Stromal cell of bone marrow (primary cell): Measurements from ENCODE around the gene SLC66A1.

Source experiments
- DNase-seq: peaks from one replicate; pipeline ENCODE4 v3.0.0-alpha.2; 2012; ENCODE audit warnings: low read depth

The SLC66A1 gene

DNA sequence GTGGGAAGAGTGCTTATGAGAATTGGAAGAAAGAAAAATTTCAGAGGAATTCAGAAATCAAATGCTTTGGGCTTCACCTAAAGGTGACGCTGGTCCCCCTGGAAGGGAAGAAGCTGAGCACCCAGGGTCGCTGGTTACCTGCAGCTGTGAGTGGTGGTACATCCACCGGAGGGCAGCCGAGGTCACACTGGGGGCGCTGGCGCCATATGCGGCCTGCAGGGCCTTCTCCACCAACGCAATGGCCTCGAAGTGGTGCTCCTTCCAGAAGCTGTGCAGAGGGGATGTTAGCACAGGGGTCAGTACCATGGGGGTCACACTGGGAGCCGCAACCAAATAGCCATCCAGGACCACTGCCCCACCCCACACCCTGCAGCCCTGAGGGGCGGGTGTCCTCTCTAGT lies 6.2 kb upstream of the SLC66A1 start:
- no peak for DNase-seq

DNA sequence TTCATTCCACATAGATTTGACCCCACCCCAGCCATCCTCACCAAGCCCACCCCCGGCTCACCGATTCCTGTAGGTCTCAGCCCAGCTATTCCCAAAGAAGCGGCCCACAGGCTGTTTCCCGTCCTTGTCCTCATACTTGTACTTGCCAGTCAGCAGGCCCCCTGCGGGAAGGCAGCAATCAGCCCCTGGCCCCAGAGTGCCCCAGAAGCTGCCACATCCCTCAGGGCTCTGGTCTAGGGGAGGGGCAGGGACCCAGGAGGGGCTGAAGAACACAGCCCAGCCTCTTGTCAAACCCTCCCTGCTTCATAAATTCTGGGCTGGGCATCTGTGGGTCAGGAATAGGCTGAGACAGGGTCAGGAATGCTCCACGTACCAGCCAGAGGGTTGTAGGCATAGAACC lies 5.2 kb upstream of the SLC66A1 start:
- DNase-seq = no peak

DNA sequence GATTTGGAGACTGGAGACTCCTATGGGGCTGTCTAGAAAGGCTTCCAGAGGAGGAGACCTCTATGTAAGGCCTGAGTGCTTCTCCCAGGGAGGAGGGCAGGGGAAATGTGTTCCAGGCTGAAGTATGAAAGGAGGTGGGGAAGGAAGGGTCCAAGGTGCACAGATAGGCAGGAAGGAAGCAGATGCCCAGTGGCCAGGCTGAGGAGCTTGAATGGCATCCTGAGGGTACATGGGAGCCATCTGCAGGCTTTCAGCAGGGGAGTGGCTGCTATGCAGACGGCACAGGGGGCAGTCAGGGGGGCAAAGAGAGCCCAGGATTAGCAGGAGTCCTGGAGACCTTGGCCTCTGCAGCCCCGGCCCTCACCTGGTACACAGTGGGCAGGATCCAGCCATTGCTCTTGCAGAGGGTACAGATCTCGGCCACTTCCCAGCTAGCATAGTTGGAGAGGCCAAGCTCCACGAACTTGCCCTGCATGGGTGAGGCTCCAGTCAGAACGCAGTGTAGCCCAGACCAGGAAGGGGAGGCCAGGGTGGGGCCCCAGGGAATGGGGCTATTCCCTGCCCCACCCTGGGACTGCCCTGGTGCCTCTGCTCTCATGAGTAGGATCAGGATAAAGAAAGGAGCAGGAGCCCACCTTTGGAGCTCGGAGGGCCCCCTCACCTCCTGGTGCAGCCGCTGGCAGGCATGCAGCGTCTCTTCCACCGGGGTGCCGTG lies 4.2 kb upstream of the SLC66A1 start:
- no peak for DNase-seq

DNA sequence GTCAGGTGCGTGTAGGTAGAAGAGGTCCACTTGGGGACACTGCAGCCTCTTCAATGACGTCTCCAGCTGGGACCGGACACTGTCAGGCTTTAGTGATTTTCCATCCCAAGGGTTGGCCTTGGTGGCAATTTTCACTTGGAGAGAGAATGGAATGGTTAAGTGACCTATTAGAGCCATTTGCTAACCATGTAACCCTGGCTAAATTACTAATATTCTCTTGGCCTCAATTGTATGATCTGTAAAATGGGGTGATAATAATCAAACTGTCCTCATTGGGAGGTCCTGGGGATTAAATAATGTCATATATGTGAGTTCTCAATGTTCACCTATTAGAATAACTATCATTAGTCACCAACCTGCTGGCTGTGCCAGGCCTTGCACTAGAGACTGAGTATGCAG lies 3.6 kb upstream of the SLC66A1 start:
- DNase-seq = no peak

DNA sequence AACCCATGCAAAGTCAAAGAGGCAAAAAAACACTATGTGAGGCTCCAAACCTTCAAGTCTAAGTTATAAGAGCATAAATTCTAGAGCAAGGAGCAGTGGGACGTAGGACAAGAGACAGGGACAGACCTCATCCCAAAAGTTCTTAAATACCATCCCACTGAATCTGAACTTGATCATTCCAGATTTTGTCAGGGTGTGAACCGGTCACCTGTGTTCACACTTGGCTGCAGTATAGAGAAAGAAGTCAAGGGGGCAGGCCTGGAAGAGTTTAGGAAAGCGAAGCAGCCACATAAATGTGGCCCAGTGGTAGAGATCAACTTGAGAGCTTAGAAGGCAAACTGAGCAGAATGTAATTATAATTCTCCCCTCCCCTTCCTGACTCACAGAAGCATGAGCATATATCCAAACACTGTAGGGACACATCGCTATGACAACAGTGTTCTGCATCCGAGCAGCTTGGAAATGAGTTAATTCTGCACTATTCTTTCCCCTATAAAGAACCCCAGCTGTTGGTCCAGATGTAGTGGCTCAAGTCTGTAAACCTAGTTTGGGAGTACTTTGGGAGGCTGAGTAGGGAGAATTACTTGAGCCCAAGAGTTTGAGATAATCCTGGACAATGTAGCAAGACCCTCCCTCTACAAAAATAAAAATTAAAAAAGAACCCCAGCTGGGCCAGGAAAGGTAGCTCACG lies 2.9 kb upstream of the SLC66A1 start:
- DNase-seq = peak; percentile 89

DNA sequence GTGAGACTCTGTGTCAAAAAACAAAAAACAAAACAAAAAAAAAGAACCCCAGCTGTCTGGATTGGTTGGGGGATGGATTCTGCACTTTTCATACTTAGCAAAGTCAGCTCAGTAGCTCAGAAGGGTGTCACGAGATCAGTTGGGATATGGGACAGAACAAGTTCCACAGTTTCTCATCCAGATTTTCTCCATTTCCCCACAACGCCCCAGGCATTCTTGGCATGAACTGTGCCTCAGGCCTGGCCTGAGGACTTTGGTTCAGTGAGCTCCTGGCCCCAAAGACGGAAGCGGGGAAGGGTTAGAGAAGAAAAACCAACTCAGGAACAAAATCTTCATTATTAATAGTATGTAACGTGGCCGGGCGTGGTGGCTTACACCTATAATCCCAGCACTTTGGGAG lies 2.1 kb upstream of the SLC66A1 start:
- DNase-seq = no peak

DNA sequence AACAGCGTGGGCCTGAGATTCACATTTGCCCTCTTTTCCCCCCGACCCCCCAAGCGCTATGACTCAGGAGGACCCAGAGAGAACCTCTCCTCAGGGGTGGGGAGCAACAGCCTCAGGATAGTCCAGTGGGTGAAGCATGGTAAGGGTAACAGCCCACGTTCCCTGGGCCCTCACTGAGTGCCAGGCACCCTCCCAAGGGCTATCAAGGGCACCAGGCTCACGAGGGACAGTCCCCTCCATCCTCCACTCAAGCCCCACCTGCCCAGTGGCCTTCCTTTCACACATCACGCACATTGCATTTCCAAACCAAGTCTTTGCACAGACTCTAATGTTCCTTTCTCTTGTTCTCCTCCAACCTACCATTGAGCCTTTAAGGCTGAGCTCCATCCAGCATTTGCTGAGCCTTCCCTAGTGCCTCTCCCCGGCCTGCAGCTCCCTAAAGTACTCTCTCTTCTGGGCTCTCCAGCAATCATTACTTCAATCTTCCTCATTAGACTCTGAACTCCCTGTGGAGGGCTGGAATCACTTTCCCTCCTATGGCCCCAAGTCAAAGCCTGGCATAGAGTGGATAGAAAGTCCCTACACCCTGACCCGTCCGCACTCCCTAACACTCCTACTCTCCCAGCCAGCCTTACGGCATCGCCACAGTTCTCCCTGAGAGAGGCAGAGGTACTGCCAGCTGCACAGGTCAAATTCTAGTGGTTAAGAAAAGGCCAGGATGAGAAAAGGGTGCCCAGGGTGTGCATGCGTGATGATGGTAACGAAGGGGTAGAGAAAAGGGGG lies 1.2 kb upstream of the SLC66A1 start:
- DNase-seq = no peak

DNA sequence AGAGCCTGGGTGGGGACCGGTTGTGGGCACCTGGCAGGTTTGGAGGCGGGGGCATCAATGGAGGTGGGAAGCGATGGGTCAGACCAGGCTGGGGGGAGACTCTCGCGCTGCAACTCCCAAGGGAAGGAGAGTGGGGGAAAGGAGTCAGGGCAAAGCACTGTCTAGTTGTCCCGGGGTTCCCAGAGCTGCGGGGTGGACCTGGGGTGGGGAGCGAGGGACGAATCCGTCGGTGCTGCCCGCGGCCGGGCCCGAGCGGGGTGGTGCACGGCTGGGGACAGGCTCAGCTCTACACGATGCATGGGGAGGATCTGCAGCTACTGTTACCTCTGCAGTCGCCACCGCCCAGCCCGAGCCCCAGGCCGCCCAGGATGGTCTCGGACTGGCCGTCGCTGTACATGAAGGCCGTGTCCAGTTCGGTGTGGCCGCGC lies 609 bp upstream of the SLC66A1 start:
- DNase-seq = no peak

DNA sequence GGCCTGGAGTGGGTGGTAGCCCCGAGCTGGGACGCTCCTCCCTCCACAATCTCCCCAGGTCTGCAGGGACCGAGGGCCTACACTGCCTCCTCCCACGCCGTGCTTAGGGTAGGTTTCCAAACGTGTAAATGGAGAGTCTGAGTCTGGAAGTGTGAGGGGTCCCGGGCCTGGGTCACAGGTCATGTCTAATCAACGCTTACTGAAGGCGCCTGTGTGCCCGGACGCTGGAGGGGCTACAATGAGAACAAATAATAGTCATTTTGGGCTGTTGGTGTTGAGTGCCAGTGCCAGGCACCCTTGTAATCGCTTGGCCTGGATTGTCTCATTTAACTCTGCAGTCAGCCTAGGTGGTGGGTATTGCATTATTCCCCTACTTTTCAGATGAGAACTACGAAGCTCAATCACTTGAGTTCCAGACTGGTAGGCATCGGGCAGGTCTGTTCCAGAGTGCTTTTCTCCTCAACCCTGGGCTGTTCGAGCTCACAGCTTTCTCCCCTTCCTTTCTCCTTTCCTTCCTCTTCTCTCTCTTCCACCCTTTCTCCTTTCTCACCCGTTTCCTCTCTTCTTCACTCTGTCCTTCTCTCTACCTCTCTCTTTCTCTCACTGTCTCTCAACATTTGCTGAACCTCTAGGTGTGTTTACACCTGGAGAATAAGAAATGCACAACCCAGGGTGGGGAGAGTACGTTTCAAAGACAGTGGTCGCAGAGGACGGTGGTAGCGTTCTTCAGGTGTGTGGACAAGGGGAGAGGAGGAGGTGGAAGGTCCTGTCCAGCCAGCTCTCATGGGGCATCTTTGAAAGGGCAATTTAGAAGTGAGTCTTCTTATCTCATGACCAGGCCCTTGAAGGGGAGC lies 883 bp downstream of the SLC66A1 start:
- DNase-seq = no peak

DNA sequence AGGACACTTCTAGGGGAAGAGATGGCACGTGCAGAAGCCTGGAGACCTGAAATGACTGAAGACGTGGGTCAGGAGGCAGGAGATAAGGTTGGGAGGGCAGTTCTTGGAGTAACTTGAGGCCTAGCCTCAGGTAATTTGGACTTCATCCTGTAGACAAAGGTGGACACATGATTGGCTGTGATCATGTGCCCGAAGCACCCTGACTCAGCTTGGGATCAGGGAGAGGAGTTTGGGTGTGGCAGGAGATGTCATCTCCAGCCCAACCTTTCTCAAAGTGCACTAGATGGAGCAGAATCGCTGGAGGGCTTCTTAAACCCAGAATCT lies 1.5 kb downstream of the SLC66A1 start:
- DNase-seq = no peak

DNA sequence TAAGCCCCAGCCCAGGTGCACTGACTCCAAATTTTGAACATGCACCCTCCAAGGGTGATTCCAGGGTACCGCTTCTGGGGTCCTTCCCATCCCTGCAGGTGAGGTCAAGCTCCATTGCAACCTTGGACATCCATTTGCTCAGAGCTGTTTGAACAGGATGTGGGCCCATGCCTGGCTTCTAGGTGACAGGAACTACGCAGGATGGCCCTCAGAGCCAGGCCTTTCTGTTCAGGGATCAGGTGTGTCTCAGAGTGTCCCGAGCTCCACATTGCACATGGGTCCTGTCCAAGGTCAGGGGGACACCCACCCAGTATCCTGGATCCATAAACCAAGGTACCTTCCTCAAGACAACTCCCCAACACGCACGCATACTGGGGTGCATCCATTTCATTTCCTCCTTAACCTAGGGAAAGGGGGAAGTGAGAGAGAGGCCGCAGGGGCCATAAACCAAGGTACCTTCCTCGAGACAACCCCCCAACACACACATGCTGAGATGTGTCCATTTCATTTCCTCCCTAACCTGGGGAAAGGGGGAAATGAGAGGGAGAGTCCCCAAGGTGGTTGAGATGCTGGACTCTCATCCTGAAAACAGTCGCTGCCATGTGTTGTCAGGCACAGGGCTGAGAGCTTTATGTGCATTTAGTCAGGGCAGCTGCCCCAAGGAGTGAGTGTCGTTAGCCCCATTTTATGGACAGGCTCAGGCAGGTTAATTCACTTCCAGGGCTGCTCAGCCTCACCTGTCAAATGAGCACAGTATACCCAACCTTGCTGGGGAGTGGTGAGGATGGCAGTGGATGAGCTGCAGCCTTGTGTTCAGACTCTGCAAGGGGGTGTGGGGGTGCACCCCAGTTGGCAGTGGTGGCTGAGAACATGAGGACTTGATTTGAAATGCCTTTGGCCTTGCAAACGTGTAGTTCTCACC lies 2.1 kb downstream of the SLC66A1 start:
- DNase-seq = no peak

DNA sequence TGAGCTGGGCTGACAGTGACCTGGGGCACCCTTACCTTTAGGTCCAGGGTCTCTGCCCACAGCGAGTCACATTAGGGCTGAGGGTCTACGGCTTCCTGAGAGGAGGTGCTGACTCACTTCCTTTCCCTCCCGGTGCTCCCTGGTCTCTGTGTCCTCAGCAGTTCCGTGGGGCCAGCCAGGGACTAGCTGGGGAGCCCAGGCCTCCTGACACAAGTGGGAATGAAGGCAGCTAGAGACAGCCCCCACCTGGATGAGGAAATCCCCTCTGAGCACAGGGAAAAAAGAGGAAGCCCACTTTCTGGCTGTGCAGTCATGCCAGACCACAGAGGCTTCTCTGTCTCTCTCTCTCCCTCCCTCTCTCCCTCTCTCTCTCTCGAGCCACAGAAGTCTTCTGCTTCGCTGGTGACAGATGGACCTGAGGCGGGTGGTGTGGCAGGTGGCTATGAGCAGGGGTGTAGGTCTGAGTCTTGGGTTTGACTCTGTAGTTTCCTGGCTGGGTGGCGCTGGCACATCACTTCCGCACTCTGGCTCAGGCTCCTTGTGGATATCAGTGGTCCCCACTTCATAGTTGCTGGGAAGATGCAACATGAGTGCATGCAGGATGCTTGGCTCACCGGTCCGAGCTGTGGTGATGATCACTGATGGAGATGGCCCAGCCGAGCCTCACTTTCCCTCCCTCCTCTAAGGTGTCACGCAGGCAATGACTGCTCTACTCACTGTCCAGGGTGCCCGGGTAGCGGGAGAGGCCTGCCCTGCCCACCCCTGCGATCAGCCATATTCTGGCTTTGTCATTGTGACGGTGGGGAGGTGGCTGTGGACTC lies 3.5 kb downstream of the SLC66A1 start:
- no peak for DNase-seq

DNA sequence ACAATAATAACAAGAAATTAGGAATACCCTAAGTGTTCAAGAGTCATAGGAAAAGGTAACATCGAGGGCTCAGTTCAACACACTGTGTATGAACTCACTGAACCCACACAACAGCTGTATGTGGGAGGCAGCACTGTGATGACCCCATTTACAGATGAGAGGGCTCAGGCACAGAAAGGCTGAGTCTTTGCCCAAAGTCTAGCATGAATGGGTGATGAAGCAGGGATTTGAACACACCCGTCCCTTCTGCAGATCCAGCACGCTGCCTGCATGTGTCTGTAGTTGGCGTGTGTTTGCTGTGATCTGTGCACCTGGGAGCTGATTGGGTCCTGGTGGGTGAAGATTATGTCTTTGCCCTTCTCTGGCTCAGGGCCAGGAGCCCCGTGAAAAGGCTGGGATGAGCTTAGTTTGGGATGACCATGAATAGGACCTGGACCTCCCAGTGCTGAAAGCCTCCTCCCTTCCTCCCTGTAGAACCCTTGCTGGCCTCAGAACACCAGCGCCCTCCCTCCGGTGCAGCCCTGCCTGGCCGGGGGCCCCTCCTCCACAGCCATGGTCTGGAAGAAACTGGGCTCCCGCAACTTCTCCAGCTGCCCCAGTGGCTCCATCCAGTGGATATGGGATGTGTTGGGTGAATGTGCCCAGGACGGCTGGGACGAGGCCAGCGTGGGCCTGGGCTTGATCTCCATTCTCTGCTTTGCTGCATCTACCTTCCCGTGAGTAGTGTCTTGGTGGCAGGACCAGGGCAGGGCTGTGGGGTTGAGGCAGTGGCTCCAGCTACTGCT lies 5.2 kb downstream of the SLC66A1 start:
- no peak for DNase-seq

DNA sequence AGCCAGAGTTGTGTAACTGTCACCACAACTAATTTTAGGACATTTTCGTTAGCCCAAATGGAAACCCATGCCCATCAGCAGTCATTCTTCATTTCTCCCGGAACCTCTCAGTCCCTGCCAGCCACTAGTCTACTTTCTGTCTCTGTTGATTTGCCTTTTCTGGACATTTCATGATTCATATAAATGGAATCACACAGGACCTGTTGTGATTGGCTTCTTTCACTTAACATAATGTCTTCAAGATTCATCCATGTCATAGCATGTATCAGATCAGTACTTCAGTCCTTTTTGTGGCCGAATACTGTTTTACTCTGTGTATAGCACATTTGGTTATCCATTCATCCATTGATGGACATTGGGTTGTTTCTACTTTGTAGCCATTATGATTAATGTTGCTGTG lies 7.1 kb downstream of the SLC66A1 start:
- DNase-seq = no peak

DNA sequence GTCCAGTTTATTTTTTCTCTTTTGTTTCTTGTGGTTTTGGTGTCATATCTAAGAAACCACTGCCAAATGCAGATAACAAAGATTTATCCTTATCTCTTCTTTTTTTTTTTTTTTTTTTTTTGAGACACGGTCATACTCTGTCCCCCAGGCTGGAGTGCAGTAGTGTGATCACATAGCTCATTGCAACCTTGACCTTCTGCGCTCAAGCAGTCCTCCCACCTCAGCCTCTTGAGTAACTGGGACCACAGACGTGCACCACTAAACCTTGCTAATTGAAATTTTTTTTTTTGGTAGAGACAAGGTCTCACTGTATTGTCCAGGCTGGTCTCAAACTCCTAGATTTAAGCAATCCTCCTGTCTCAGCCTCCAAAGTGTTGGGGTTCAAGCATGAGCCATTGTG lies 8.9 kb downstream of the SLC66A1 start:
- DNase-seq = no peak

DNA sequence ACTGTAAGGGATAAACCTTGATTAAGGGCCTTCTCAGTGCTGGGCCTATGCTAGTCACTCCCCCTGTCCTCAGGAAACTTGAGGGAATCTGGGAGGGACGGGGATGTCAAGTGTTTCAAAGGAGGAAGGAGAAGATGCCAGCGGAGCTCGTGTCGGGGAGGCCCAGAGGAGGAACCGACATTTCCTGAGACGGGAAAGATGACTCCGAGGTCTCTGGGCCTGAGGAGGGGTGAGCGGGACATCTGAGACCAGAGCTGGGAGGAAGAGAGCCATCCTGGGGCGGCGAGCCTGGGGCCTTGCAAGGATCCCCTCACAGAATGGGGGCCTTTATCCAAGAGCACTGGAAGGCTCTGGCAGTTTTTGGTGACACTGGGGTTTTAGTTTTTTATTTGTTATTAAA lies 10.4 kb downstream of the SLC66A1 start:
- DNase-seq = no peak

DNA sequence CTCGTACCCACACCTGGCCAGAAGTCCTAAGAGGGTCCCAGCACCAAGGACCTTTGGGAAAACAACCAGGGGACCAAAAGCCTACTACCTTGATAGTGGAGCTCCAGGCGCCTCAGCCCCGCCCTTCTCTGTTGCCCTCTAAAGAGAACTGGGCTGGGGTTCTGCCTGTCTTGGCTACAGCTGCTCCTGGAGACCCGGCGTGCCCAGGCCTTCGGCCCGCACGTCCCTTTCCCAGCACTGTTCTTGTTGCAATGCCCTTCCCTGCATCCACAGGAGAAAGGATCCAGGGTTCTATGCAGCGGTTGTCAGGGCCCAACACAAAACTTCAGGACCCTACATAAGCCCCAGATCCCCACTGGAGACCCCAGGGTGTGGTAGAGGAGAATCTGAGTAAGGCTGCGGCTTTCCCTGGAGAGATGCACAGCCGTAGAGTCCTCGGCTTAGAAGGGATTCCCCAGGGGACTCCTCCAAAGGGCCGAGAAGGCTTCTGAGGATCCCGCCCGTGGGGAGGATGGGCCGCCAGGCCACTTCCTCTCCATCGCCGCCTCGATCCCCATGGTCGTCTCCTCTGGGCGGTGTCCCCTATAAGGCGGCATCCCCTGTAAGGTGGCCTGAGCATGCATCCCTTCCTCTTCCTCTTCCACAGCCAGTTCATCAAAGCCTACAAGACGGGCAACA lies 12.0 kb downstream of the SLC66A1 start:
- DNase-seq = no peak

DNA sequence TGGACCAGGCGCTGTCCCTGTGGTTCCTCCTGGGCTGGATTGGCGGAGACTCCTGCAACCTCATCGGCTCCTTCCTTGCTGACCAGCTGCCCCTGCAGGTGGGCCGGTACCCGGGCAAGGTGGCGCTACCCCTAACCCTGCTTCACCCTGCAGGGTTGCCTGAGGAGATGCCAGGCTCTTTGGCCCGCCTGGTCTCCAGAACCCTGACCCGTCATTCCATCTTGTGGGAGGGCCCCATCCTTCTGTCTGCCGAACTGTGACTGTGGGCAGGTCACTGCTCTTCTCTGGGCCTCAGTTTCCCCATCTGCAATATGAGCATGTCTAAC lies 12.5 kb downstream of the SLC66A1 start:
- DNase-seq = no peak

DNA sequence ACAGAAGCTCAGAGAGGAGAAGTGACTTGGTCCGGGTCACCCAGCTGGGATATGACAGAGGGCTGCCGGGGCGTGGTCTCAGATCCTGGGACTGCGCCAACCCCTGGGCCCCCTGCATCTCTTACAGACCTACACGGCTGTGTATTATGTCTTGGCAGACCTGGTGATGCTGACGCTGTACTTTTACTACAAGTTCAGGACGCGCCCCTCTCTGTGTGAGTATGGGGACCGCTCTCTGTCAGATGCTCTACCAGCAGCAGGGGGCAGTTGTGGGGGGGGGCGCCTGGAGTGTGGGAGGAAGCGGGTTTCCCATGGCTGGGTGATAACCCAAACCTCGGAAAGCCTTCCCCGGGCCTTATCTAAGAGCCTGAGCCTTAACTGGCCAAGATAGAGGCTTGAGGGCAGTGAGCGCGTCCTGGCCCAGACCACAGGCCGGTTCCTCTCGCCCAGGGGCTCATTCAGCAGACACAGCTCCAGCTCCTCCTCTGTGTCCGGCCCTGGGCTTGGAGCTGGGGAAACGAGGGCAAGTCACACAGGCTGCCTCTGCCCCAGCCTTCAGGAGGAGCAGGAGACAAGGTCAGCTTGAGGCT lies 13.3 kb downstream of the SLC66A1 start:
- DNase-seq = no peak
